SK-N-SH (cell line): Measurements from ENCODE around the gene TRPM8. TPM values are rescaled to one million over a fixed set of nuclear protein-coding genes. Genes with fewer than 3 reads are reported as not detected.

Experiments
- CTCF ChIA-PET: fragments of 300-600, 350-600 bp; formaldehyde crosslinking; extraction: SDS; loops from one replicate; lab custom pipeline; 2021; lab: Yijun Ruan, JAX
- POLR2A ChIA-PET: fragments of 350-600 bp; sonication (Branson Sonifier 250); formaldehyde crosslinking; extraction: SDS; loops from one replicate; lab custom pipeline; 2020; ENCODE audit warnings: antibody characterized with exemption, inconsistent platforms; lab: Yijun Ruan, JAX
- DNase-seq: peaks from one replicate; pipeline ENCODE4 v3.0.0; 2012
- H2AFZ ChIP-seq: fragments of 200-600 bp; sonication (generic); 2 replicates; pipeline ENCODE4 v1.8.1; 2016; ENCODE audit warnings: antibody characterized with exemption, mild to moderate bottlenecking, low read depth
- H3F3A ChIP-seq: fragments of 200-600 bp; sonication (generic); replicated peaks from 2 replicates; pipeline ENCODE3; 2016; ENCODE audit warnings: antibody characterized with exemption, mild to moderate bottlenecking; ENCODE audit not compliant: insufficient read depth
- H3K27ac ChIP-seq, 2 experiments: fragments of 200-500 bp in 1 of 2; fragments of 200-600 bp in 1 of 2; sonication (Bioruptor generic) in 1 of 2; sonication (generic), shearing (Covaris generic) in 1 of 2; 2 replicates each; pipeline versions ENCODE4 v1.5.1 to v1.6.1; 2014 to 2016; ENCODE audit warnings: low read depth in 2 of 2, inconsistent platforms in 1 of 2, low read length in 1 of 2, mild to moderate bottlenecking in 1 of 2, mixed read lengths in 1 of 2
- H3K27me3 ChIP-seq: fragments of 200-600 bp; sonication (generic), shearing (Covaris generic); 2 replicates; pipeline ENCODE4 v1.6.1; 2016; ENCODE audit warnings: mixed run types; ENCODE audit not compliant: insufficient read depth
- H3K36me3 ChIP-seq, 2 experiments: fragments of 200-500 bp in 1 of 2; fragments of 200-600 bp in 1 of 2; sonication (Bioruptor generic) in 1 of 2; sonication (generic) in 1 of 2; replicated peaks in 1 of 2; 2 replicates each; pipeline versions ENCODE3 to v1.5.1; 2014 to 2016; ENCODE audit warnings: low read length in 1 of 2, mild to moderate bottlenecking in 1 of 2; ENCODE audit not compliant: insufficient read depth in 2 of 2, control insufficient read depth in 1 of 2
- H3K4me1 ChIP-seq, 2 experiments: fragments of 200-500 bp in 1 of 2; fragments of 200-600 bp in 1 of 2; sonication (Bioruptor generic) in 1 of 2; sonication (generic), shearing (Covaris generic) in 1 of 2; 2 replicates each; pipeline versions ENCODE4 v1.5.1 to v1.6.1; 2014 to 2016; ENCODE audit warnings: low read depth in 1 of 2, low read length in 1 of 2, mixed run types in 1 of 2; ENCODE audit not compliant: insufficient read depth in 2 of 2, control insufficient read depth in 1 of 2
- H3K4me2 ChIP-seq: fragments of 200-600 bp; sonication (generic), shearing (Covaris generic); 2 replicates; pipeline ENCODE4 v1.6.1; 2017; ENCODE audit warnings: mixed run types
- H3K4me3 ChIP-seq, 2 experiments: fragments of 200-500 bp in 1 of 2; fragments of 200-600 bp in 1 of 2; sonication (Bioruptor generic) in 1 of 2; sonication (generic), shearing (Covaris generic) in 1 of 2; 2 replicates each; pipeline versions ENCODE4 v1.5.1 to v1.8.1; 2014 to 2016; ENCODE audit warnings: low read depth in 2 of 2, inconsistent platforms in 1 of 2, low read length in 1 of 2, mild to moderate bottlenecking in 1 of 2, mixed read lengths in 1 of 2, moderate library complexity in 1 of 2
- H3K79me2 ChIP-seq: fragments of 200-600 bp; sonication (generic); 2 replicates; pipeline ENCODE4 v1.8.1; 2017; ENCODE audit warnings: mild to moderate bottlenecking; ENCODE audit not compliant: insufficient read depth
- H3K9ac ChIP-seq: fragments of 200-600 bp; sonication (generic); 2 replicates; pipeline ENCODE4 v1.6.1; 2017; ENCODE audit warnings: mixed run types
- H3K9me2 ChIP-seq: fragments of 200-600 bp; sonication (generic); 2 replicates; pipeline ENCODE4 v1.6.1; 2017; ENCODE audit warnings: mixed run types
- H3K9me3 ChIP-seq: fragments of 200-600 bp; sonication (generic); 2 replicates; pipeline ENCODE4 v1.6.1; 2017; ENCODE audit warnings: mixed run types, mild to moderate bottlenecking, moderate library complexity
- H4K20me1 ChIP-seq: fragments of 200-600 bp; sonication (generic); 2 replicates; pipeline ENCODE4 v1.6.1; 2017; ENCODE audit warnings: mild to moderate bottlenecking, mixed run types; ENCODE audit not compliant: insufficient read depth
- CHD2 ChIP-seq: fragments of 150-350 bp; IDR thresholded peaks from 2 replicates; pipeline ENCODE4 v1.6.1; 2018; ENCODE audit warnings: low read length; ENCODE audit not compliant: partially characterized antibody
- EP300 ChIP-seq, 2 experiments: IDR thresholded peaks; 2 replicates each; pipeline versions ENCODE4 v1.4.0 to v1.6.1; 2012; ENCODE audit warnings: borderline replicate concordance in 1 of 2, low read depth in 1 of 2, low read length in 1 of 2
- FOSL2 ChIP-seq: IDR thresholded peaks from 2 replicates; pipeline ENCODE4 v1.4.0; 2012; ENCODE audit warnings: low read depth, mild to moderate bottlenecking, moderate library complexity, borderline replicate concordance
- FOXJ3 ChIP-seq: sonication (generic); formaldehyde crosslinking; IDR thresholded peaks from 2 replicates; pipeline ENCODE4 v1.5.1; 2020; ENCODE audit warnings: mild to moderate bottlenecking, missing genetic modification reagents
- FOXM1 ChIP-seq: IDR thresholded peaks from 2 replicates; pipeline ENCODE4 v1.4.0; 2012; ENCODE audit warnings: low read depth, mild to moderate bottlenecking
- IRF3 ChIP-seq: fragments of 150-350 bp; IDR thresholded peaks from 2 replicates; pipeline ENCODE4 v1.6.1; 2016; ENCODE audit warnings: mild to moderate bottlenecking, low read depth, low read length
- MEF2A ChIP-seq: IDR thresholded peaks from 2 replicates; pipeline ENCODE4 v1.4.0; 2012; ENCODE audit warnings: low read depth, borderline replicate concordance
- NFIC ChIP-seq: IDR thresholded peaks from 2 replicates; pipeline ENCODE4 v1.4.0; 2012; ENCODE audit warnings: borderline replicate concordance
- NRF1 ChIP-seq: IDR thresholded peaks from 2 replicates; pipeline ENCODE4 v1.6.1; 2012; ENCODE audit warnings: low read depth, mild to moderate bottlenecking, low read length
- PBX3 ChIP-seq: IDR thresholded peaks from 2 replicates; pipeline ENCODE4; 2012
- RAD21 ChIP-seq: IDR thresholded peaks from 2 replicates; pipeline ENCODE4 v1.6.1; 2012; ENCODE audit warnings: mild to moderate bottlenecking, low read length
- RFX5 ChIP-seq: IDR thresholded peaks from 2 replicates; pipeline ENCODE4 v1.6.1; 2012; ENCODE audit warnings: mild to moderate bottlenecking, improper control_type of control experiment, low read length
- RXRA ChIP-seq: IDR thresholded peaks from 2 replicates; pipeline ENCODE4 v1.4.0; 2012; ENCODE audit warnings: low read depth, mild to moderate bottlenecking, borderline replicate concordance
- SMC3 ChIP-seq: IDR thresholded peaks from 2 replicates; pipeline ENCODE4 v1.6.1; 2012; ENCODE audit warnings: low read depth, low read length, improper control_type of control experiment
- TCF12 ChIP-seq: IDR thresholded peaks from 2 replicates; pipeline ENCODE4 v1.4.0; 2012
- TEAD4 ChIP-seq: IDR thresholded peaks from 2 replicates; pipeline ENCODE4 v1.4.0; 2012; ENCODE audit warnings: mild to moderate bottlenecking, borderline replicate concordance; ENCODE audit not compliant: insufficient read depth
- USF2 ChIP-seq: fragments of 150-350 bp; IDR thresholded peaks from 2 replicates; pipeline ENCODE4 v1.6.1; 2017; ENCODE audit warnings: antibody characterized with exemption, low read length, low read depth, borderline replicate concordance
- YY1 ChIP-seq: IDR thresholded peaks from 2 replicates; pipeline ENCODE4 v1.4.0; 2012; ENCODE audit warnings: low read depth, mild to moderate bottlenecking
- WGBS: methylation state at CpG from one replicate; pipeline ENCODE4 v1.1.6; 2017; ENCODE audit warnings: low lambda C conversion rate; 5-methylcytosine and 5-hydroxymethylcytosine counted together
- polyA plus RNA-seq, 3 experiments: library from polyadenylated mRNA; depleted of rRNA; stranded (reverse); fragments of >200 nt; gene quantifications; 2 replicates each; pipeline ENCODE4 v1.2.3, GENCODE V29; 2012
- TF ChIP-seq, protein P1 (sequence below): IDR thresholded peaks from 2 replicates; pipeline ENCODE4 v1.4.0; 2012; ENCODE audit warnings: low read depth, borderline replicate concordance

TRPM8 gene
- polyA plus RNA-seq, 1 of the 3 experiments (the other 2 are of a cell fraction), result 0.85 TPM

DNA sequence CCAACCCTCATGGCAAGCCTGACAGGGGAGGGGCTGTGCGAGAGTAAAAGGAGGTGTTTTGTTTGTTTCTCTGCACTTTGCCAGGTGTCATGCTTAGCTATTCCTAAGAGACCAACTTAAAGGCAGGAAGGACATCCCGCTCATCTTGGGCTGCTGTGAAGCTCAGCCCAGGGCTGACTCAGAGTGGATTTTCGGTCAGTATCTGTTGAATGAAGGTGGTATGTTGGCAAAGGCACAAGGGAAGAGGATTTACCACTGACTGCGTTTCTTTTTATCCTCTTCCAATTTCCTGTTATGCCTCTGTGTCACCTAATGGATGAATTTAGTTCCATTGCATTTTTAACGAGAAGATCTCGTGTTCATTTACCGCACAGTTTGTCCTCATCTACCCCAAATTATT is 18.9 kb downstream of the TRPM8 start:
- Histone ChIP-seq H3K27me3 (no peaks in the 10 kb centered on the region), H2AFZ (no peak overlapping the region), H3K27ac (no peak overlapping the region), H3F3A (no peaks in the 10 kb centered on the region), H3K79me2 (no peaks in the 10 kb centered on the region), H3K9me2 (no peaks in the 10 kb centered on the region), H3K9ac (no peak overlapping the region), H3K9me3 (no peaks in the 10 kb centered on the region), H3K4me3 (no peak overlapping the region), H4K20me1 (no peaks in the 10 kb centered on the region), H3K36me3 (no peaks in the 10 kb centered on the region), H3K4me1 (no peaks in the 10 kb centered on the region; a peak in 1 of 4 replicates), H3K4me2 (no peak overlapping the region)
- 74% methylated on average over 7 of the region's 7 CpGs for WGBS
- no peak for DNase-seq
- POLR2A ChIA-PET, result no interaction called here
- CTCF ChIA-PET, result no interaction called here
- no peak for TF ChIP-seq RFX5
- TF ChIP-seq, protein P1, sequence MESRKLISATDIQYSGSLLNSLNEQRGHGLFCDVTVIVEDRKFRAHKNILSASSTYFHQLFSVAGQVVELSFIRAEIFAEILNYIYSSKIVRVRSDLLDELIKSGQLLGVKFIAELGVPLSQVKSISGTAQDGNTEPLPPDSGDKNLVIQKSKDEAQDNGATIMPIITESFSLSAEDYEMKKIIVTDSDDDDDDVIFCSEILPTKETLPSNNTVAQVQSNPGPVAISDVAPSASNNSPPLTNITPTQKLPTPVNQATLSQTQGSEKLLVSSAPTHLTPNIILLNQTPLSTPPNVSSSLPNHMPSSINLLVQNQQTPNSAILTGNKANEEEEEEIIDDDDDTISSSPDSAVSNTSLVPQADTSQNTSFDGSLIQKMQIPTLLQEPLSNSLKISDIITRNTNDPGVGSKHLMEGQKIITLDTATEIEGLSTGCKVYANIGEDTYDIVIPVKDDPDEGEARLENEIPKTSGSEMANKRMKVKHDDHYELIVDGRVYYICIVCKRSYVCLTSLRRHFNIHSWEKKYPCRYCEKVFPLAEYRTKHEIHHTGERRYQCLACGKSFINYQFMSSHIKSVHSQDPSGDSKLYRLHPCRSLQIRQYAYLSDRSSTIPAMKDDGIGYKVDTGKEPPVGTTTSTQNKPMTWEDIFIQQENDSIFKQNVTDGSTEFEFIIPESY, result no peak
- TF ChIP-seq RXRA, result no peak
- TF ChIP-seq PBX3, result no peak
- no peak for TF ChIP-seq IRF3
- no peak for TF ChIP-seq MEF2A
- TF ChIP-seq YY1, result no peak
- no peak for TF ChIP-seq RAD21
- TF ChIP-seq SMC3, result no peak
- no peak for TF ChIP-seq USF2
- TF ChIP-seq NRF1, result no peak
- TF ChIP-seq NFIC, result no peak; the same call in 1 of the 2 replicates
- TF ChIP-seq FOSL2, result no peak
- no peak for TF ChIP-seq TEAD4
- no peak for TF ChIP-seq FOXJ3 (CRISPR knock-in tag)
- no peak for TF ChIP-seq EP300 (IDR thresholded peaks at IDR 0.05; ENCODE audit: borderline replicate concordance in 1 of 2, low read depth in 1 of 2, low read length in 1 of 2)
- no peak for TF ChIP-seq CHD2
- TF ChIP-seq TCF12, result no peak
- no peak for TF ChIP-seq FOXM1
